Hematopoietic multipotent progenitor cell treated with erythropoietin and hydrocortisone succinate and interleukin-3 and kit ligand, for 15 days (in vitro differentiated cells): ENCODE measurements around the gene ING4.
A peak's percentile ranks its signal among the peaks of the same experiment; 100 is the strongest.

Experiments used
- DNase-seq: peaks from one replicate; pipeline ENCODE4 v3.0.0-alpha.2; 2015; ENCODE audit warnings: low spot score

Gene ING4

DNA sequence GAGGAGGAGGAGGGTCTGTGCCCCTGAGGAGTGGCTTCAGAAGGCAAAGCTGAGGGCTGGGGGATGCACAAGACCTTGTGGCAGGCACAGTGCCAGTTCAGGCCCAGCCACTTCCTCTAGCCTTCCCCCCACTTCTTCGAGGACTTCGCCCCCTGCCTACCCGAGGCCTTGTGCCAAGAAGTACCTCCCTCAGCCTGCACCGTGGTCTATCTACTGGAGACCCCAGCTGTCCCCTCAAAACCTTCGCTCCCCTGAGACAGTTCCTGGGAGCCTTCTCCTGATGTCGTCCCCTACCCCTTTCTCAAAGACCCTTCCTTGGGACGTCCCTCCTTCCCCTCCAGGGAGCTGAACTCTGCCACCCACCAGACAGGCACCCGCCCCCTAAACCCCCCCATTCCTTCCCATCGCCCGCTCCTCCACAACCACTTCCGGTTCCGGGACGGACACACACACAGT lies 25.7 kb upstream of the ING4 start:
- no peak for DNase-seq

GRCh38 chr12:6685814-6686213 lies 22.9 kb upstream of the ING4 start:
- no peak for DNase-seq

- DNase-seq = peak; percentile 69
Measured at GRCh38 chr12:6684609-6685008, 21.7 kb upstream of the ING4 start.

DNA sequence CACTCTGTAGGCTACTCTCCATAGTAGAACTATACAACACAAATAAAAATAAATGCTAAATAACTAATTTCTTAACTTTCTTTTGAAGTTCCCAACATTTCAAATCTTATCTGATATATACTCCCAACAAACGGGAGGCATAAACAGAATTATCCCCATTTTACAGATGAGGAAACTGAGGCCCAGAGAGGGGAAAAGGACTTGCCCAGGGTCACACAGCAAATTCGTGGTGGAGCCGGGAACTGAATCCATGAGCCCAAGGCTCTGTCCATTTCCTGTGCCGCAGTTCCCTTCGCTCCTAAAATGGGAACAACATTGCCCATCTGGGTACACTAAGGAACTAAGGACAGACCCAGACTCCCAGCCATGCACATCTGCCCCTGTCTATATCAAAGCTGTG lies 14.0 kb upstream of the ING4 start:
- DNase-seq = no peak

GRCh38 chr12:6672143-6672542 lies 9.2 kb upstream of the ING4 start:
- DNase-seq = no peak

- DNase-seq = no peak
Measured at GRCh38 chr12:6667559-6668210, 4.8 kb upstream of the ING4 start.

DNA sequence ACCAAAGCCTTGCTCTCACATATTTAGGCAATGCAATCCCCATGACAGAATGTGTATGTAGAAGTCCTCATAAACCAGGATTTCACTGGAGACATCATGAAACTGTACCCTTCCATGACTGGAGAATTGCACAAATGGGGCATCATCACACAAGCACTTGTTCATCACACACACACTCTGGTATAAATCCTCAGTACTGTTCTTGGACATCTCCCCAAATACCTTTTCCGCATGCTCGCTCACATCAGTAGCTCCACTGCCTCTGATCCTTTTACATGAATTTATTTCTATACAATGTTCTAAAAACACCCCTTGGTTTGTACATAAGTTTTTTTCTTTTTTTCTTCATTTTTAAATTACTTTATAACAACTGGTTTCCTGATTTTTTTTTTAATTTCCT lies 3.3 kb upstream of the ING4 start:
- no peak for DNase-seq

- DNase-seq = no peak
Measured at GRCh38 chr12:6664902-6665301, 2.0 kb upstream of the ING4 start.

DNA sequence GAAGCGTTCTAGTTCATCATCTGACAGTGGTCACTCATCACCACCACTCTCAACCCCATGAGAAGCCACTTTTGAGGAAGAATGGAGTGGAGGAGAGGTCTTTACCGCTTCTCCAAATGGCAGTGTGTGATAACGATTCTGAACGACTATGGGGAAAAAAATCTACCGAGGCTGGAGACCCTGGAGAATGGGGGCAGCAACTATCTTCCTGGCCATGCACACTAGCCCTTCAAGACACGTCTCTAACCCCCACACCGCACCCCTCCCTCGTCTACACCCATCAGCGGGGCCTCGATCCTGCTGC lies 365 bp downstream of the ING4 start:
- no peak for DNase-seq

DNA sequence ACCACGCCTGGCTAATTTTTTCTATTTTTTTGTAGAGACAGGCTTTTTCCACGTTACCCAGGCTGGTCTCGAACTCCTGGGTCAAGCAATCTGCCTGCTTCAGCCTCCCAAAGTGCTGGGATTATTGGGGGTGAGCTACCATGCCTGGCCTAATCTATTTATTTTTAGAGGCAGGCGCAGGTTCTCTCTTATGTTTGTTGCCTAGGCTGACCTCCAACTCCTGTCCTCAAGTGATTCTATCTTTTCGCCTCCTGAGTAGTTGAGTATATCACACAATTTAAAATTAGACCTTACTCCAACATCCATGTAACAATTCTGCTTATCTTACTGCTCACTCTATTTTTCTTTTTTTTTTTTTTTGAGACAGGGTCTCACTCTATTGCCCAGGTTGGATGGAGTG lies 8.9 kb downstream of the ING4 start:
- DNase-seq = no peak

DNA sequence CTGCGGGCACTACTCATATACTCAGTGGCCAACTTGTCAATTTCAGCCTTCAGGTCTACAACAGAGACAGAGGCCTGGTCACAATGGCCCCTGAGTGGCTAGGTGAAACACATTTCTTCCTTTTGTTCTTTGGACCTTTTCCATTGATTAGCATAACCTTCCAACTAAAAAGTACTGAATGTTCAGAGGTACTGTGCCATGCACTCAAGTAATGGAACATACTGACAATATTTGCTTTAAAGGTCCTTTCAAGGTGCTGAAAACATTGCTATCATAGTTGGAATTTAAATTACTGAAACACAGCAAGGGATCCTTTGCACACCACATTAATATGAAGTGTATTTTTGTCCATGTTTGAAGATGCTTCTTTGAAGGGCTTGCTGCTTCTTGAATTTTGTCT lies 9.6 kb downstream of the ING4 start:
- DNase-seq = no peak

GRCh38 chr12:6652391-6652790 lies 10.5 kb downstream of the ING4 start:
- DNase-seq = no peak

DNA sequence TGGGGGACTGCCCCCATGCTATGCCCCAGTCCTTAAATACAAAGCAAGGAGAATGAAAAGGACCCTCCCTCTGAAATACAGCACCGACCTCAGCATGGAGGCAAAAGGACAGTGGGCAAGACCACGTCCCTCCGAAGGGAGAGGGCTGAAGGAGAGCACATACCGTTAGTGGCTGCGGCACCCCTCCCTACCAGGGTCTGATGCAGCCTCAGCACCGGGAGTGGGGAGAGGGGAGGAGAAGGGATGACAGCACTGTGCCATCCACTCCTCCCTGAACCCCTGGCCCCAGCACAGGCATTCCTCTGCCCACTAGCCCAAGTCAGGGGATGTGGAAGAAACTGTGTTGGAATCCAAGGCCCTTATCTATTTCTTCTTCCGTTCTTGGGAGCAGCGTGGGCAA lies 12.1 kb downstream of the ING4 start:
- no peak for DNase-seq

- DNase-seq = peak; percentile 74
Measured at GRCh38 chr12:6647083-6647604, 15.8 kb downstream of the ING4 start, which contains the start of gene ACRBP. TSS of gene ACRBP (minus strand) at chr12:6647432. CDS start at chr12:6647366, 66 bp downstream.

DNA sequence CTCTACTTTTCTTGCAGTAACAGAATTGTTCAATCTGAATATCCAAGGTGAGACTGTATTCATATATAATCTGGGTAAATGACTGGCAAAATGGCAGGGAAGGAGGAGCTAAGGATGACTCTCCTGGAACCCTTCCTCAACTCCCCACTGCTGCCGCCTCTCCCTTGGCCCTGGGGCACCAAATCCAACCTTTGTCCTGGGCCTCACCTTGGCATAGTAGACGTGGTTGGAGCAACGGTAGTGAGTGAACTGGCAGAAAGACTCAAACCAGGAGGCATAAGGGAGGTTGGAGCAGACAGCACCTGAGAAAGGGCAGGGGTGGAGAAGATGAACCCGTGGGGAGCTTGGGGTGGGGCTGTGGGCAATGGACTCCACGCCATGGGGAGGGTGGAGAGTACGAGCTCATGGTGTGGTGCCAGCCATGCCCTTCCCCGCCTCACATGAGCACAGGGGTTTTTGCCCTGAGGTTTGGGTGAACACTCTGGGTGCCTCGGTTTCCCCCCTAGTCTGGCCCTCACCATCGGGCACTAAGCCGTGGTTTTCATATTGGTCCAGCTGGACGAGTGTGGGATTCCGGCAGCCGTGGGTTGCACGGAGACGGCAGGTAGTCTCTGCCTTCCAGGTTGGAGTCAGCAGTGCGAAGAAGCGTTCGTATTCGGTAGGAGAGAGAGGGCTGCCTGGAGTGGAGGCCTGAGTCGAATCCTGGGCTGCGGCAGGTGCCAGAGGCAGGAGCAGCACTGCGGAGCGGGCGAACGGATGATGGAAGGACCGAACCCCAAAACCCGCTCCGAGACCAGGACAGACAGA lies 16.4 kb downstream of the ING4 start:
- no peak for DNase-seq

- DNase-seq = no peak
Measured at GRCh38 chr12:6644903-6645302, 18.0 kb downstream of the ING4 start.

DNA sequence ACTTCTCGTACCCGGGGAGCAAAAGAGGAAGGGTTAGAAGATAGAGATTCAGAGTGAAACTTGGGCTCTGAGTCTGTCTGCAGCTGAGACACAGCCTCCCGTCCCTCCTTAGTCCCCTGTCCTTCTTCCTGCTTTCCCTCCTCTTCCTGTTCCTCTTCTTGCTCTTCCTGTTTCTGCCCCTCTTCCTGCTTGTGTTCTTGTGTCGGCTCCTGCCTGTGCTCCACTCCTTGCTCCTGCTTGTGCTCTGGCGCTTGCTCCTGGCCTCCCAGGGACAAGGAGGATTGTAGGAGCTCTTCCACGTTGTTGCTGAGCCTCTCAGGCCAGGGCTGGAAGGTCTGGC lies 18.7 kb downstream of the ING4 start:
- no peak for DNase-seq

- DNase-seq = no peak
Measured at GRCh38 chr12:6643569-6644256, 19.2 kb downstream of the ING4 start.

GRCh38 chr12:6641131-6641530 lies 21.8 kb downstream of the ING4 start:
- DNase-seq = no peak

- DNase-seq = no peak
Measured at GRCh38 chr12:6640497-6640896, 22.4 kb downstream of the ING4 start.

GRCh38 chr12:6639151-6639801 lies 23.6 kb downstream of the ING4 start:
- no peak for DNase-seq

- no peak for DNase-seq
Measured at GRCh38 chr12:6638305-6638704, 24.6 kb downstream of the ING4 start.
